ENCODE results near the gene ANGPTL7.
A peak's percentile ranks its signal among the peaks of the same experiment; 100 is the strongest.

Gene ANGPTL7

GRCh38 chr1:11147197-11147770 is 41.9 kb upstream of the ANGPTL7 start:
- no peak for DNase-seq (ENCODE audit: low read depth in 1 of 2, low spot score in 1 of 2)
- Histone ChIP-seq H3K4me3 (replicated peaks; ENCODE audit: insufficient read depth, low read length) (no peak overlapping the region), H3K27me3 (ENCODE audit: insufficient read depth, poor library complexity, severe bottlenecking) (no peaks in the 10 kb centered on the region), H3K27ac (replicated peaks) (no peak overlapping the region)
- TF ChIP-seq GABPA (IDR thresholded peaks at IDR 0.05; ENCODE audit: low read depth) (no peak), SPI1 (IDR thresholded peaks at IDR 0.05; ENCODE audit: borderline replicate concordance, low read depth) (no peak)

GRCh38 chr1:11150326-11150725 is 38.8 kb upstream of the ANGPTL7 start:
- Histone ChIP-seq H3K27ac (replicated peaks) (no peak overlapping the region), H3K27me3 (ENCODE audit: insufficient read depth, poor library complexity, severe bottlenecking) (no peaks in the 10 kb centered on the region), H3K4me3 (replicated peaks; ENCODE audit: insufficient read depth, low read length) (no peak overlapping the region)
- DNase-seq (ENCODE audit: low read depth in 1 of 2, low spot score in 1 of 2) = no peak
- TF ChIP-seq CTCF (IDR thresholded peaks at IDR 0.05; ENCODE audit: insufficient read depth, low read length) (no peak), GABPA (IDR thresholded peaks at IDR 0.05; ENCODE audit: low read depth) (no peak), REST (IDR thresholded peaks at IDR 0.05; ENCODE audit: insufficient replicate concordance, low read depth) (no peak), POLR2AphosphoS5 (IDR thresholded peaks at IDR 0.05; ENCODE audit: low read depth) (no peak), SPI1 (IDR thresholded peaks at IDR 0.05; ENCODE audit: borderline replicate concordance, low read depth) (no peak)

GRCh38 chr1:11151114-11151513 is 38.0 kb upstream of the ANGPTL7 start:
- H3K27ac ChIP-seq (replicated peaks) = no peak overlapping the region
- H3K27me3 ChIP-seq (ENCODE audit: insufficient read depth, poor library complexity, severe bottlenecking) = no peaks in the 10 kb centered on the region
- peak in 1 of 2 experiments; percentile 14 for DNase-seq (ENCODE audit: low read depth in 1 of 2, low spot score in 1 of 2)
- TF ChIP-seq GABPA (IDR thresholded peaks at IDR 0.05; ENCODE audit: low read depth) (no peak), CTCF (IDR thresholded peaks at IDR 0.05; ENCODE audit: insufficient read depth, low read length) (no peak), REST (IDR thresholded peaks at IDR 0.05; ENCODE audit: insufficient replicate concordance, low read depth) (no peak), POLR2AphosphoS5 (IDR thresholded peaks at IDR 0.05; ENCODE audit: low read depth) (no peak), SPI1 (IDR thresholded peaks at IDR 0.05; ENCODE audit: borderline replicate concordance, low read depth) (peak; percentile 93)
- H3K4me3 ChIP-seq (replicated peaks; ENCODE audit: insufficient read depth, low read length) = no peak overlapping the region

- DNase-seq (ENCODE audit: low read depth in 1 of 2, low spot score in 1 of 2) = no peak
- Histone ChIP-seq H3K27ac (replicated peaks) (no peak overlapping the region), H3K4me3 (replicated peaks; ENCODE audit: insufficient read depth, low read length) (no peak overlapping the region), H3K27me3 (ENCODE audit: insufficient read depth, poor library complexity, severe bottlenecking) (no peaks in the 10 kb centered on the region)
- TF ChIP-seq REST (IDR thresholded peaks at IDR 0.05; ENCODE audit: insufficient replicate concordance, low read depth) (no peak), POLR2AphosphoS5 (IDR thresholded peaks at IDR 0.05; ENCODE audit: low read depth) (no peak), CTCF (IDR thresholded peaks at IDR 0.05; ENCODE audit: insufficient read depth, low read length) (no peak), SPI1 (IDR thresholded peaks at IDR 0.05; ENCODE audit: borderline replicate concordance, low read depth) (no peak), GABPA (IDR thresholded peaks at IDR 0.05; ENCODE audit: low read depth) (no peak)
These were observed 37.1 kb upstream of the ANGPTL7 start for GRCh38 chr1:11151826-11152612.

Measured in HL-60 (cell line).